ENCODE results near the gene RRP7A. TPM values are rescaled to one million over a fixed set of nuclear protein-coding genes. Genes with fewer than 3 reads are reported as not detected.
"Not testable (repeated sequence)": the region's sequence is repeated elsewhere in the genome, so short reads cannot be mapped to it uniquely, and the experiment has no call there.

The RRP7A gene
- total and polyA plus RNA-seq, 5 experiments from 2014 or later: 38.2 to 66.2 (median 57.4) TPM

GRCh38 chr22:42511401-42511891 lies 8.2 kb downstream of the RRP7A start:
- Mint-ChIP-seq H3K36me3 (peaks cover 0 to 22% (median 0%) of the 10 kb centered on the region in 3 donors), H3K4me3 (peak overlapping the region in 1 of 10 donors; percentile 62), H3K27ac (peak overlapping the region in 5 of 10 donors; percentile 2 to 83 (median 48)), H3K27me3 (no peaks in the 10 kb centered on the region), H3K9me3 (no peaks in the 10 kb centered on the region), H3K4me1 (peaks cover 5 to 12% (median 7%) of the 10 kb centered on the region in 4 donors)
- DNase-seq (no peak), ATAC-seq (peak in 1 of 2 donors; percentile 18)
- POLR2A ChIA-PET: interaction anchor here (0.7 kb wide), 1 partner anchor 9 kb away, joined by 4 read pairs; no protein-coding TSS in a partner anchor

DNA sequence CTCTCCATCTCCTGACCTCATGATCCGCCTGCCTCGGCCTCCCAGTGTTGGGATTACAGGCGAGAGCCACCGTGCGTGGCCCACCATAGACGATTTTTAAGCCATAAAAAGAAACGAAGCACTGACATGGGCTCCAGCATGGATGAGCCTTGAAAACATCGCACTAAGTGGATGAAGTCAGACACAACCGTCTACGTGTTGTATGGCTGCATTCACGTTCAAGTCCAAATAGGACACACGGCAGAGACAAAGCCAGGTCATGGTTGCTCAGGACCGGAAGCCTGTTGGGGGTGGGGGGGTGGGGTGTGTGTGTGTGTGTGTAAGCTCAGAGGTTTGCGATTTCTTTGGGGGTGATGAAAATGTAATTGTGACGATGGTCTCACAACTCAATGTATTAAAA lies 10.0 kb downstream of the RRP7A start:
- no peak for ATAC-seq
- peak overlapping the region in 2 of 10 donors; percentile 52 to 88 for H3K27ac Mint-ChIP-seq
- POLR2A ChIA-PET: interaction anchor here (0.7 kb wide), 2 partner anchors 13 to 347 kb away, joined by 4 to 5 read pairs; no protein-coding TSS in a partner anchor

GRCh38 chr22:42508975-42509364 lies 10.6 kb downstream of the RRP7A start:
- DNase-seq, H3K9me3 Mint-ChIP-seq, H3K4me1 Mint-ChIP-seq, H3K27me3 Mint-ChIP-seq, POLR2A ChIA-PET: not testable (repeated sequence)
- Mint-ChIP-seq H3K27ac (peak overlapping the region in 3 of 10 donors; percentile 40 to 75 (median 50)), H3K36me3 (peaks cover 0 to 13% (median 0%) of the 10 kb centered on the region in 3 donors), H3K4me3 (peak overlapping the region in 1 of 10 donors; percentile 40)
- ATAC-seq: peak in 1 of 2 donors; percentile 6

More for the DNA sequence above, 10.0 kb downstream of the RRP7A start:
- no peaks in the 10 kb centered on the region for H3K27me3 Mint-ChIP-seq
- no peak overlapping the region for H3K4me3 Mint-ChIP-seq
- peaks cover 0 to 13% (median 0%) of the 10 kb centered on the region in 3 donors for H3K36me3 Mint-ChIP-seq
- DNase-seq: no peak
- no peaks in the 10 kb centered on the region for H3K9me3 Mint-ChIP-seq
- peaks cover 5 to 10% (median 7%) of the 10 kb centered on the region in 4 donors for H3K4me1 Mint-ChIP-seq

DNA sequence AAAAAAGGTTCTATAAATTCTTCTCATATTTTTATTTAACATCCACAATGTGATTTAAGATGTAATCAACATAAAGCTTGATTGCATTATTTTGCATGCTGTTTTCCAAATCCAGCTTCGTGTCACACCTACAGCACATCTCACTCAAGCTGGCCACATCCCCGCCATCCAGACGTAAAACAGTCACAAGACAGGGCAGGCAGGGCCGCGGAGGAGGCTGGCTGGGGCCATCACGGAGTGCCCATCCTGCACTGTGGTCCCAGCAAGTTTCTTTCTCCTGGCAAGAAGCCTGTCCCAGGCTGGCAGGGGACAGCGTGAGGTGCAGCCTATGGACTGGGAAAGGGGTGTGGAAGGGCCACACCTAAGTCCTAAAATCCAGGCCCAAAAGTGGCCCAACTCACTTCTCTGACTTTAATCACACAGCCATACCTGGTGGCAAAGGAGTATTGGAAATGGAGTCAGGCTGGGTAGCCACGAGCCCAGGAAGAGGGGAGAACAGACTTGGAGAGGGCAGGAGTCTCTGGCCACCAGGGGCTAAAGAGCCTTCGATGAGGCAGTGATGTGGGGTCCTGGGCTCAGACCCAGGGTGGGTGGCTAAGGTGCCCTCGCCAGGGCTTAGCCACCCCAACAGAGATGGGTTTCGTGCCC lies 11.1 kb downstream of the RRP7A start:
- POLR2A ChIA-PET: interaction anchor here (0.6 to 0.7 kb wide), 2 partner anchors 13 to 176 kb away, joined by 3 to 5 read pairs; no protein-coding TSS in a partner anchor
- not testable (repeated sequence) for DNase-seq, H3K27me3 Mint-ChIP-seq, H3K9me3 Mint-ChIP-seq, H3K4me1 Mint-ChIP-seq, H3K4me3 Mint-ChIP-seq
- peak overlapping the region in 3 of 10 donors; percentile 33 to 75 (median 48) for H3K27ac Mint-ChIP-seq
- peak in 1 of 2 donors; percentile 15 for ATAC-seq
- peaks cover 0 to 13% (median 0%) of the 10 kb centered on the region in 3 donors for H3K36me3 Mint-ChIP-seq

DNA sequence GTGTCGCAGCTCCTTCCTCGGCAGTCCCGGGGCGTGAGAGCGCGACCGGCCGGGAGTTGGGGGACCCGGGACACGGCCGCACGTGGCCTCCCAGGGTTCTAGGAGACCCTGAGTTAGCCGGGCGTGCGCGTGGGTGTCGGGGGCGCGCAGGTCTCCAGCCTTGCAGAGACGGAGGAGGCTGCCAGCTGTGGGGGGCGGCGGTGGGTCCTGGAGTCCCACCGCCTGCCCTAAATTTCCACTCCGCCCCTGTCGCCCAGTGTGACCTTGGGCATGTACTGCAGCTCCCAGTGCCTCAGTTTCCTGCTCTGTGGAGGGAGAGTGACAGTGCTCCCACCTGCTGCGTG lies 18.8 kb downstream of the RRP7A start:
- H3K4me3 Mint-ChIP-seq: peak overlapping the region; percentile 56 to 81 (median 74)
- H3K27me3 Mint-ChIP-seq: no peaks in the 10 kb centered on the region
- no peak overlapping the region for H3K27ac Mint-ChIP-seq
- DNase-seq (no peak), ATAC-seq (no peak)
- peaks cover 0 to 9% (median 6%) of the 10 kb centered on the region in 4 donors for H3K4me1 Mint-ChIP-seq
- POLR2A ChIA-PET: no interaction called here
- H3K9me3 Mint-ChIP-seq: no peaks in the 10 kb centered on the region
- no peaks in the 10 kb centered on the region for H3K36me3 Mint-ChIP-seq

DNA sequence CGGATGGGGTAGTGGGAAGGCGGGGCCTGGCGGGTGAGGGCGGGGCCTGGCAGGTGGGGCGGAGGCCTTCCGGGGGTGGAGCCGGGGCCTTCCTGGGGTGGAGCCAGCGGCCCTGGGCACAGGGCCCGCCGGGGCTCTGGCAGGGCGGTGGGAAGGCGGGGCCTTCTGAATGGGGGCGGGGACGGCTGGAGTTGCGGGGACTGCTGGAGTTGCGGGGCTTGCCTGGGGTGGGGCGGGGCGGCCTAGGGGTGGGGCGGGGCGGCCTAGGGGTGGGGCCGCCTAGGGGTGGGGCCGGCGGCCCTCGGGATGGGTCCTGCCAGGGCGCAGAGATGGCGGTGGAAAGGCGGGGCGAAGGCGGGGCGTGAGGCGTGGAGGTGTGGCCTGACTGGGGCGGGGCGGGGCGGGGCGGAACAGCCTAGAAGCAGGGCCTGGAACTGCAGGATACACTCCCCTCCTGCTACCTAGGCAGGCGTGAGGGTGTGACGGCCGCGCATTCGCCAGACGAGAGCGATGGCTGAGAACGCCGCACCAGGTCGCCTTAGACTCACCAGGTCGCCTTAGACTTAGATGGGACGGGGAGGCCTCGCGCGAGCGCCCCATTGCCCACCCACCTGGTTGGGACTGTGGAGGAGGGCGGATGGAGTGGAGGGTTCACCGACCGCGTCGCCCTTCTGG lies 19.3 kb downstream of the RRP7A start:
- no peaks in the 10 kb centered on the region for H3K36me3 Mint-ChIP-seq
- POLR2A ChIA-PET: no interaction called here
- no peaks in the 10 kb centered on the region for H3K27me3 Mint-ChIP-seq
- H3K4me1 Mint-ChIP-seq: peaks cover 0 to 9% (median 6%) of the 10 kb centered on the region in 4 donors
- H3K9me3 Mint-ChIP-seq: no peaks in the 10 kb centered on the region
- DNase-seq (peak; percentile 78 to 89 (median 82)), ATAC-seq (peak; percentile 88 to 93)
- H3K4me3 Mint-ChIP-seq: peak overlapping the region; percentile 71 to 81 (median 76)
- H3K27ac Mint-ChIP-seq: peak overlapping the region in 5 of 10 donors; percentile 22 to 84 (median 40)

DNA sequence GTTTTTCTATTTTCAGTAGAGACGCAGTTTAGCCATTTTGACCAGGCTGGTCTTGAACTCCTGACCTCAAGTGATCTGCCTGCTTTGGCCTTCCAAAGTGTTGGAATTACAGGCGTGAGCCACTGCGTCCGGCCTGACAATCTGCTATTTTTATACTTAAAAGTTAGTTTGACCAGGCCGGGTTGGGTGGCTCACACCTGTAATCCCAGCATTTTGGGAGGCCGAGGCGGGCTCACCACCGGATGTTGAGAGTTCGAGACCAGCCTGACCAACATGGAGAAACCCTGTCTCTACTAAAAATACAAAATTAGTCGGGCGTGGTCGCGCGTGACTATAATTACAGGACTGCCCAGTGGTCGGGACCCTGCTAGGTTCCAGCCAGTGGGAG lies 19.8 kb downstream of the RRP7A start:
- peak overlapping the region in 8 of 10 donors; percentile 15 to 74 (median 62) for H3K4me3 Mint-ChIP-seq
- DNase-seq, POLR2A ChIA-PET, ATAC-seq, H3K4me1 Mint-ChIP-seq, H3K9me3 Mint-ChIP-seq, H3K27me3 Mint-ChIP-seq, H3K36me3 Mint-ChIP-seq: not testable (repeated sequence)
- peak overlapping the region in 2 of 10 donors; percentile 40 to 53 for H3K27ac Mint-ChIP-seq

GRCh38 chr22:42495533-42496141 lies 24.0 kb downstream of the RRP7A start:
- POLR2A ChIA-PET: interaction anchor here (0.7 kb wide), 1 partner anchor 12 kb away, joined by 3 read pairs; no protein-coding TSS in a partner anchor
- H3K27me3 Mint-ChIP-seq, ATAC-seq, H3K27ac Mint-ChIP-seq, H3K4me3 Mint-ChIP-seq, H3K9me3 Mint-ChIP-seq, H3K36me3 Mint-ChIP-seq, DNase-seq, H3K4me1 Mint-ChIP-seq: not testable (repeated sequence)

- no peaks in the 10 kb centered on the region for H3K9me3 Mint-ChIP-seq
- ATAC-seq: no peak
Observed at GRCh38 chr22:42493393-42493792, 26.2 kb downstream of the RRP7A start.

GRCh38 chr22:42492323-42492690 lies 27.3 kb downstream of the RRP7A start:
- Mint-ChIP-seq H3K4me1 (peaks cover 0 to 2% (median 0%) of the 10 kb centered on the region in 4 donors), H3K27me3 (peaks cover 0 to 2% (median 0%) of the 10 kb centered on the region in 5 donors), H3K36me3 (no peaks in the 10 kb centered on the region), H3K4me3 (no peak overlapping the region), H3K27ac (no peak overlapping the region), H3K9me3 (no peaks in the 10 kb centered on the region)
- DNase-seq (no peak), ATAC-seq (no peak)
- POLR2A ChIA-PET: no interaction called here

More at GRCh38 chr22:42493393-42493792, 26.2 kb downstream of the RRP7A start:
- Mint-ChIP-seq H3K36me3 (no peaks in the 10 kb centered on the region), H3K4me1 (peaks cover 0 to 2% (median 0%) of the 10 kb centered on the region in 4 donors), H3K27ac (no peak overlapping the region), H3K27me3 (peaks cover 0 to 2% (median 0%) of the 10 kb centered on the region in 5 donors), H3K4me3 (no peak overlapping the region)
- DNase-seq: no peak
- POLR2A ChIA-PET: no interaction called here

DNA sequence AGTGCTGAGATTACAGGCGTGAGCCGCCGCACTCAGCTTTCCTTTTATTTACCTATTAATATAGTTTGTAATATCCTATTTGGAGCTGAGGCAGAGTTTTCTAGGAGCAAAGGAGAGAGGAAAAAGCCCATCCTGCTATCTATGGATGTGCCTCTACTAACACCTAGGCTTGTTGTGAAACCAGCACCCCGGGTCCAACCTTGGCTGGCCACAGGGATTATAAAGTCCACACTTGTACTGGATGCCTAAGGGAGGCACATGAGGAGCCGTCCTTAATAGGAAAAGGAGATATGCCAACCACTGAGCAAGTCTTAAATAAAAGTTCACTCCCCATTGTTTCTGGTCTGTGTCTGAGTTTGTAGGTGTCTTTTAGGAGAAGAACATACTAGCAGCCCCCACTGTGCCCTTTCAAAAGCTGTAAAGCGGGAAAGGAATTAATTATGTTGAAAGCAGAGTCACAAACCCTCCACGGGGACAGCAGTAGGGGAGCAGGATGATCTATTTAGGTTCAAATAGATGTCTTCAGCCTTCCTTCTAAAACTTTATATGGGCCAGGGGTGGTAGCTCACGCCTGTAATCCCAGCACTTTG lies 29.3 kb downstream of the RRP7A start:
- Mint-ChIP-seq H3K36me3 (no peaks in the 10 kb centered on the region), H3K9me3 (no peaks in the 10 kb centered on the region), H3K4me3 (no peak overlapping the region), H3K27ac (no peak overlapping the region), H3K27me3 (peaks cover 0 to 2% (median 0%) of the 10 kb centered on the region in 5 donors), H3K4me1 (peaks cover 0 to 2% (median 0%) of the 10 kb centered on the region in 4 donors)
- ATAC-seq: no peak
- DNase-seq: no peak
- POLR2A ChIA-PET: interaction anchor here (0.7 kb wide), 1 partner anchor 124 kb away, joined by 6 read pairs; the partner anchor contains the start of gene POLDIP3

DNA sequence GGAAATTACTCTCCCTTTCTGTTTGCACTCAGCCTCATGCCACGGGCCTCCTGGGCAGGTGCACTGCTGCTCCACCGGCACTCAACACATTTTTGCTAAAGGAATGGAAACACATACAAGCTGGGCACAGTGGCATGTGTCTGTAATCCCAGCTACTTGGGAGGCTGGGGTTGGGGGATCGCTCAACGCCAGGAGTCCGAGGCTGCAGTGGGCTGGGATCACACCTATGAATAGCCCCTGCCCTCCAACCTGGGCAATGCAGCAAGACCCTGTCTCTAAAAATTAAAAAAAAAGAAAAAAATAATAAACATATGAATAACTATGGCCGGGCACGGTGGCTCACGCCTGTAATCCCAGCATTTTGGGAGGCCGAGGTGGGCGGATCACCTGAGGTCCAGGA lies 30.6 kb downstream of the RRP7A start:
- ATAC-seq (no peak), DNase-seq (no peak)
- H3K27me3 Mint-ChIP-seq: peaks cover 0 to 2% (median 0%) of the 10 kb centered on the region in 5 donors
- no peaks in the 10 kb centered on the region for H3K9me3 Mint-ChIP-seq
- no peaks in the 10 kb centered on the region for H3K4me1 Mint-ChIP-seq
- no peaks in the 10 kb centered on the region for H3K36me3 Mint-ChIP-seq
- POLR2A ChIA-PET: no interaction called here
- no peak overlapping the region for H3K27ac Mint-ChIP-seq
- H3K4me3 Mint-ChIP-seq: no peak overlapping the region

Measured in naive thymus-derived CD8-positive, alpha-beta T cell (primary cell).